GM19452 (cell line): ENCODE measurements around the gene HIRA.

Experiments used
- ATAC-seq: cut with Tn5 transposase; IDR thresholded peaks from one replicate; pipeline ENCODE4 v1.9.1; 2021; ENCODE audit not compliant: unreplicated experiment

HIRA gene

DNA sequence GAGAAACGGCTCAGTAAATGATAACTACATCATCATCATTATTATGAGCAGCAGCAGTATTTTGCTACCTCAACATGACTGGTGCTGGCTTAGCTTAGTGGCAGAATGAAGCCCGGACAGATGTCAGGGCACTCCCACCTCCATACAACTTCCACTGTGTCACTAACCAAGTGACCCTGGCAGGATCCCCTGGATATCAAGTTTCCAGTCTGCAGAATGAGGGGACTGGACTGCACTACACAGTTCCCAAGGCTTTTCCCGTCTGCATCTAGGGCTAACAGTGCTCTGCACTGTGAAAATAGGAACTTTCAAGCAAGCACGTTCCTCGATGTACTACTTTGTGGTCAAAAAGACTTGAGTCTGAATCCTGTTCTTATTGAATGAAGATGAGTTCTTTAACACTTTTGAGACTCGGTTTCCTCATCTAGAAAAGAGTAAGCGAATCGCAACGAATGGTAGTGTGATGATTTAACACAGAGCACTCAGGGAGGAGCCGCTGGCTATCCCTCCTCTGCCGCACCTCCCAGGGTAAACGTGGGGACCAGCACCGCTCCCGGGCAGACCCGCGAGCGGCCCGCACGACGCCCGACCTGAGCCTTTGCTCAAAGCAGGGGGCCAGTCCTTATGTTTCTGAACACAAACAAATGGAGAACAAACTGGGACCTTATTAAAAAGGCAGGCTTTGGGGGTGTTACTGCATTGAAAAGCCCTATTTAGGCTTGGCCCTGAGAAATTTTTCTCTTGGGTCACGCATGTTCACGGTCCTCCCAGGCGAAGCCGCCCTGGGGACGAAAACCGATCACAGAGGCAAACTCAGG lies 140.9 kb downstream of the HIRA start:
- ATAC-seq, result no peak

DNA sequence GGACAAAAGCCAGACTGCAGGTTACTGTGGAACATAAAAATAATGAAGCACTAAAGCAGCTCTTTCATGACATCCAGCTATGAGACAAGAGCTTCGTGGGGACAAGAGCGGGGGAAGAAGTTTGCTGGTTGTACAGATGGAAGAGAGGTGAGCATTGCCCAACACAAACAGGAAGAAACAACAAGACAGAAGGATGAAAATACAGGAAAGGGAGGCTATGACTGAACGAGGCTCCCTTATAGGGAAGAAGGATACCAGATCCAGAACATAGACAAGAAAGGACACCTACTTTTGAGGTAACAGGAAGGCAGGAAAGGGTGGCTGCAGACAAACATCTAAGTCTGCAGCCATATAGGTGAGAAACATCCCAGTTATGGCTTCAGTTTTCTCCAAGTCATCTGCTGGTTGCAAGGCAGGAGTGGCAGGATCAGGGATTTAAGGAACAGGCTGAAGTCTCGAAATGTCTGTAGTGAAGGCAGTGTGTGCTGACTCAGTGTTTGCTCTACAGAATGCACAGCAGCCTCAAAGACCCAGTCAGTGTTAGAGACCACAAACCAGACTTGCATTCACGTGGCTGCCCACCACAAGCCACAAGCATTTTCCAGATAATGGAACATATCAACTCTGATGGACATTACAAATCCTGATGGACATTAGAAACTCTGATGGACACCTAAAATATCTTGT lies 141.9 kb downstream of the HIRA start:
- no peak for ATAC-seq

DNA sequence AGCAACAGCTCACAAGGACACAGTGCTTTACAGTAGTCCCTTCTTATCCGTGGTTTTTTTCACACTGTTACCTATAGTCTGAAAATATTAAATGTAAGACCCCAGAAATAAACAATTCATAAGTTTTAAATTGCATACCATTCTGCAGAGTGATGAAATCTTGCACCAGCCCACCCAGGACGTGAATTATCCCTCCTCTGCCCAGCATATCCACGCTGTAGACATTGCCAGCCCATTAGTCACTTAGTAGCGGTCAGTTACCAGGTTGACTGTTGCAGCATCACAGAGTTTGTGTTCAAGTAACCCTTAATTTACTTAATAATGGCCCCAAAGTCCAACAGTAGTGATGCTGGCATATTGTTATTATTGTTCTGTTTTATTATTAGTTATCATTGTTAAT lies 143.6 kb downstream of the HIRA start:
- ATAC-seq, result no peak

DNA sequence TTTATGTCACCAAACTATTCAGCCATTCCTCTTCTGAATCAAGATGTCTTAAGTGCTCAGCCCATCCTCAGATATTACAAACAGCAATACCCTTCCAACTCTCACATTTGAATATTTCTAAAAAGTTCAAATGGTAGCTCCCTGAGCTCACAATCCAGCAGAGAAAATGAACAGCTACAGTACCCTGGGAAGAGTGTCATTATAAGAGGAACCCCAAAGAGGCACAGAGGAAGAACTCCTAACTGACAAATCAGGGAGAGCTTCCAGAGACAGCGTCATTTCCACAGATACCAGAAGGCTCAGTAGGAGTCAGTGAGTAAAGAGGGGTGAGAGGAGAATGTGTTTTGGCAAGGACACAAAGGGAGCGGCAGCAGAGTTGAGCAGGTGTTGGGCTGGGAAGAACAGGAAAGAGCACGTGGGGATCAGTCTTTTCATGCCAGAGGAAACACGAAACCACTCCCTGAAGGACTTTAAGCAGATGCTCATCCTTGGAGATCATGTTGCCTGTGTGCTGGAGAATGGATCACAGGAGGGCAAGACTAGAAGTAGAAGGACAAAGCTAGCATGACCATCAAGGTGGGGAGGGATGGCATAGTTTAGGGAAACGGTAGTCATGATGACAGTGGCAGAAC lies 144.3 kb downstream of the HIRA start:
- no peak for ATAC-seq

DNA sequence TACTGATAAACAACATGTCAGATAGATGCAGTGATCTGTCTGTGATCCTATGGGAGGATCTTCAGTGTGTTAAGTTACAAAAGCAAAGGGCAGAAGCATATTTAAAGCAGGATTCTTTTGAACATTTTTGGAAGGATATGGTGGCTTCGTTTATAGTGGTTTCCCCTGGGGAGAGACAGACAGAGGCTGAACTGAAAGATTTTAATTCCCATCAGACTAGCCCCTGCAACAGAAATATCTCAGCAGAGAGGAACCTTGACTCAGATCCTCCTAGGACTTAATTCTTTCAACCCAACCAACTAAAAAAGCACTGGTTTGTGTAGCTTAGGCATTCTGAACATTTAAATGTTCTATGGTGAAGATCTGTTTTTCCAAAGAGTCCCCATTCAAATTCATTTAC lies 145.7 kb downstream of the HIRA start:
- ATAC-seq, result no peak
